GM21390 (cell line): Measurements from ENCODE around the gene WDPCP.
"Not testable (repeated sequence)": the region's sequence is repeated elsewhere in the genome, so short reads cannot be mapped to it uniquely, and the experiment has no call there.

Source experiments
- ATAC-seq: cut with Tn5 transposase; IDR thresholded peaks from one replicate; pipeline ENCODE4 v1.9.1; 2021; ENCODE audit not compliant: unreplicated experiment

Gene WDPCP

GRCh38 chr2:63272560-63272959 lies 315.7 kb downstream of the WDPCP start:
- ATAC-seq, result no peak

- no peak for ATAC-seq
These were observed 317.6 kb downstream of the WDPCP start for GRCh38 chr2:63270717-63271116.

GRCh38 chr2:63268946-63269345 lies 319.3 kb downstream of the WDPCP start:
- ATAC-seq, result no peak

- no peak for ATAC-seq
These were observed 327.1 kb downstream of the WDPCP start for GRCh38 chr2:63261137-63261621.

- ATAC-seq, result no peak
These were observed 330.8 kb downstream of the WDPCP start for GRCh38 chr2:63257473-63257872.

- no peak for ATAC-seq
These were observed 339.1 kb downstream of the WDPCP start for GRCh38 chr2:63249161-63249560.

- ATAC-seq, result no peak
These were observed 345.5 kb downstream of the WDPCP start for GRCh38 chr2:63242747-63243146.

- no peak for ATAC-seq
These were observed 362.2 kb downstream of the WDPCP start for GRCh38 chr2:63225964-63226686.

GRCh38 chr2:63218800-63219526 lies 369.3 kb downstream of the WDPCP start:
- ATAC-seq, result no peak

- no peak for ATAC-seq
These were observed 393.0 kb downstream of the WDPCP start for GRCh38 chr2:63195310-63195709.

- no peak for ATAC-seq
These were observed 394.1 kb downstream of the WDPCP start for GRCh38 chr2:63194175-63194574.

GRCh38 chr2:63192889-63193774 lies 395.1 kb downstream of the WDPCP start:
- no peak for ATAC-seq

GRCh38 chr2:63192169-63192888 lies 395.9 kb downstream of the WDPCP start:
- no peak for ATAC-seq

- ATAC-seq, result no peak
These were observed 399.3 kb downstream of the WDPCP start for GRCh38 chr2:63189026-63189425.

- ATAC-seq, result no peak
These were observed 401.9 kb downstream of the WDPCP start for GRCh38 chr2:63186331-63186730.

GRCh38 chr2:63163161-63163820 lies 425.0 kb downstream of the WDPCP start:
- no peak for ATAC-seq

- no peak for ATAC-seq
These were observed 429.0 kb downstream of the WDPCP start for GRCh38 chr2:63159262-63159661.

- not testable (repeated sequence) for ATAC-seq
These were observed 451.6 kb downstream of the WDPCP start for GRCh38 chr2:63136683-63137082.

- no peak for ATAC-seq
These were observed 456.3 kb downstream of the WDPCP start for GRCh38 chr2:63132020-63132419.

- ATAC-seq, result no peak
These were observed 457.1 kb downstream of the WDPCP start for GRCh38 chr2:63131196-63131595.
